SK-N-SH (cell line): Measurements from ENCODE around the gene HM13.

ENCODE experiments used
- CHD2 ChIP-seq: fragments of 150-350 bp; IDR thresholded peaks from 2 replicates; pipeline ENCODE4 v1.6.1; 2018; ENCODE audit warnings: low read length; ENCODE audit not compliant: partially characterized antibody
- CTCF ChIP-seq: fragments of 200-600 bp; sonication (generic); IDR thresholded peaks from 2 replicates; pipeline ENCODE4 v1.6.1; 2017; ENCODE audit warnings: antibody characterized with exemption, mild to moderate bottlenecking, moderate library complexity
- MXI1 ChIP-seq: IDR thresholded peaks from 2 replicates; pipeline ENCODE4 v1.6.1; 2012; ENCODE audit warnings: mild to moderate bottlenecking, low read depth, low read length, improper control_type of control experiment
- RFX5 ChIP-seq: IDR thresholded peaks from 2 replicates; pipeline ENCODE4 v1.6.1; 2012; ENCODE audit warnings: mild to moderate bottlenecking, improper control_type of control experiment, low read length
- SMC3 ChIP-seq: IDR thresholded peaks from 2 replicates; pipeline ENCODE4 v1.6.1; 2012; ENCODE audit warnings: low read depth, low read length, improper control_type of control experiment
- TAF1 ChIP-seq: IDR thresholded peaks from 2 replicates; pipeline ENCODE4 v1.6.1; 2012; ENCODE audit warnings: low read depth, mild to moderate bottlenecking, low read length, moderate library complexity, borderline replicate concordance

DNA sequence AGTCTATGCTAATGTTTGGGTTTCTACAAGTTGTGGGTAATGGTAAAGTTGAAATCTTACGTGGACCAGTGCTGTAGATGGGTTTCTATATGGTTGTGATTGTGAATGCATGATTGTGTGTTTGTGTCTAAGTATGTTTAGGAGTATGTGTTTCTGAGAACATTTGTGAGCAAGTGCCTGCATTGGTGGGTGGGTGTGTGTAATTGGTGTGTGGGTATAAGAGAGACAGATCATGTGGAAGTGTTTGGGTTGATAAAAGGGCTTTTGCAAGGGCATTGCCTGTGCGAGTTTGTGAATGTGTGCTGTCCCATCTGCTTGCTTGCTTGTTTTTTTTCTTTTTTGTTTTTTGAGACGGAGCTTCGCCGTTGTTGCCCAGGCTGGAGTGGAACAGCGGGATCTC, 65.0 kb downstream of the HM13 start:
- TF ChIP-seq CTCF (no peak), SMC3 (no peak), CHD2 (no peak), TAF1 (no peak), MXI1 (no peak), RFX5 (no peak)
